SU-DHL-6 (cell line): ENCODE results near the gene AFAP1.

ENCODE experiments used
- H2AFZ ChIP-seq: fragments of 200-600 bp; sonication (generic); 2 replicates; pipeline ENCODE4 v1.6.1; 2014; ENCODE audit warnings: low read depth, mild to moderate bottlenecking, moderate library complexity, mixed read lengths, antibody characterized with exemption, low read length; ENCODE audit not compliant: severe bottlenecking
- H3F3A ChIP-seq: fragments of 200-600 bp; shearing (Covaris generic); 2 replicates; pipeline ENCODE4 v1.6.0; 2016; ENCODE audit warnings: antibody characterized with exemption, mild to moderate bottlenecking; ENCODE audit not compliant: insufficient read depth
- H3K27ac ChIP-seq: fragments of 200-600 bp; sonication (generic); 2 replicates; pipeline ENCODE4 v1.5.1; 2016; ENCODE audit warnings: low read depth, mild to moderate bottlenecking, low read length, moderate library complexity, mixed read lengths
- H3K27me3 ChIP-seq: fragments of 200-600 bp; sonication (generic), shearing (Covaris generic); 2 replicates; pipeline ENCODE4 v1.6.0; 2014; ENCODE audit warnings: mild to moderate bottlenecking, low read length
- H3K36me3 ChIP-seq: fragments of 200-600 bp; sonication (generic); 2 replicates; pipeline ENCODE4 v1.6.1; 2014; ENCODE audit warnings: mild to moderate bottlenecking, low read length, mixed read lengths
- H3K4me2 ChIP-seq: fragments of 300-600, 200-600 bp; shearing (Covaris generic), sonication (generic); 2 replicates; pipeline ENCODE4 v1.6.0; 2014; ENCODE audit warnings: low read length, low read depth, mild to moderate bottlenecking; ENCODE audit not compliant: poor library complexity, severe bottlenecking
- H3K4me3 ChIP-seq: fragments of 200-600 bp; sonication (generic); 2 replicates; pipeline ENCODE4 v1.5.1; 2014; ENCODE audit warnings: antibody characterized with exemption, low read length, mild to moderate bottlenecking, mixed read lengths; ENCODE audit not compliant: insufficient read depth, poor library complexity, severe bottlenecking
- H3K79me2 ChIP-seq: fragments of 200-600 bp; sonication (generic); 2 replicates; pipeline ENCODE4 v1.6.1; 2014; ENCODE audit warnings: mild to moderate bottlenecking, low read length, moderate library complexity; ENCODE audit not compliant: insufficient read depth
- H3K9ac ChIP-seq: fragments of 200-600 bp; sonication (generic); 2 replicates; pipeline ENCODE4 v1.7.0; 2014; ENCODE audit warnings: mild to moderate bottlenecking, low read length
- H3K9me2 ChIP-seq: fragments of 200-600 bp; sonication (generic); replicated peaks from 2 replicates; pipeline ENCODE4 v1.6.1; 2014; ENCODE audit warnings: low read length; ENCODE audit not compliant: insufficient read depth
- H3K9me3 ChIP-seq: fragments of 200-600 bp; sonication (generic); 2 replicates; pipeline ENCODE4 v1.6.1; 2014; ENCODE audit warnings: low read length, mixed read lengths; ENCODE audit not compliant: insufficient read depth
- H4K20me1 ChIP-seq: fragments of 200-600 bp; sonication (generic); 2 replicates; pipeline ENCODE4 v1.6.1; 2014; ENCODE audit warnings: low read depth, mild to moderate bottlenecking, antibody characterized with exemption, low read length, moderate library complexity, mixed read lengths
- EZH2phosphoT487 ChIP-seq: fragments of 200-600 bp; sonication (generic), shearing (Covaris generic); conservative IDR thresholded peaks from 2 replicates; pipeline ENCODE4 v1.6.1; 2018; ENCODE audit warnings: mild to moderate bottlenecking, antibody characterized with exemption, low read length, moderate library complexity, mixed read lengths
- TF ChIP-seq, protein P1 (sequence below): fragments of 200-600 bp; sonication (generic); IDR thresholded peaks from one replicate; pipeline ENCODE4 v1.5.1; 2017; ENCODE audit warnings: antibody characterized with exemption, mild to moderate bottlenecking, low read length, moderate library complexity; ENCODE audit not compliant: insufficient read depth, poor library complexity, severe bottlenecking

AFAP1 gene

DNA sequence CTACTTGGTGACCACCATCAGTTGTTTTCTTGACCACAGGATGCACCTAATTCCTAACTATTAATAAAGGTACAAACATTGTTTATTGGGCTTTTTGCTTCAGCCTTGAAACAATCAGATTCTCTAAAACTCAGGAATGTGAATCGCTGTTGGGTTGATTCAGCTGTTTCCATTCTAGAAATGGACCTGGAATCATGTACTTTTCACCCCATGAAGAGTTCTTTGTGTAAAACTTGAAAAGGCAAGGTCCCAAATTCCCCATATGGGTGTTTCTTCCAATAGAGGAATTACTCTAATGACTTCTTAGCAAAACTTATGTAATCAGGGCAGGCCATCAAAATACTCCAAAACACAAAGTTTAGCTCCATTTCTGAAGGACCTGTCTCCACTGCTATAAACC, 7.4 kb downstream of the AFAP1 start:
- Histone ChIP-seq H3K36me3 (no peaks in the 10 kb centered on the region), H3K79me2 (no peaks in the 10 kb centered on the region), H2AFZ (no peak overlapping the region), H3K4me3 (no peak overlapping the region), H4K20me1 (no peaks in the 10 kb centered on the region), H3K27ac (no peak overlapping the region), H3F3A (no peaks in the 10 kb centered on the region), H3K27me3 (no peaks in the 10 kb centered on the region), H3K9ac (no peak overlapping the region), H3K9me3 (no peaks in the 10 kb centered on the region), H3K4me2 (no peak overlapping the region), H3K9me2 (no peaks in the 10 kb centered on the region)
- TF ChIP-seq, protein P1, sequence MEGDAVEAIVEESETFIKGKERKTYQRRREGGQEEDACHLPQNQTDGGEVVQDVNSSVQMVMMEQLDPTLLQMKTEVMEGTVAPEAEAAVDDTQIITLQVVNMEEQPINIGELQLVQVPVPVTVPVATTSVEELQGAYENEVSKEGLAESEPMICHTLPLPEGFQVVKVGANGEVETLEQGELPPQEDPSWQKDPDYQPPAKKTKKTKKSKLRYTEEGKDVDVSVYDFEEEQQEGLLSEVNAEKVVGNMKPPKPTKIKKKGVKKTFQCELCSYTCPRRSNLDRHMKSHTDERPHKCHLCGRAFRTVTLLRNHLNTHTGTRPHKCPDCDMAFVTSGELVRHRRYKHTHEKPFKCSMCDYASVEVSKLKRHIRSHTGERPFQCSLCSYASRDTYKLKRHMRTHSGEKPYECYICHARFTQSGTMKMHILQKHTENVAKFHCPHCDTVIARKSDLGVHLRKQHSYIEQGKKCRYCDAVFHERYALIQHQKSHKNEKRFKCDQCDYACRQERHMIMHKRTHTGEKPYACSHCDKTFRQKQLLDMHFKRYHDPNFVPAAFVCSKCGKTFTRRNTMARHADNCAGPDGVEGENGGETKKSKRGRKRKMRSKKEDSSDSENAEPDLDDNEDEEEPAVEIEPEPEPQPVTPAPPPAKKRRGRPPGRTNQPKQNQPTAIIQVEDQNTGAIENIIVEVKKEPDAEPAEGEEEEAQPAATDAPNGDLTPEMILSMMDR, result no peak
- no peak for TF ChIP-seq EZH2phosphoT487

DNA sequence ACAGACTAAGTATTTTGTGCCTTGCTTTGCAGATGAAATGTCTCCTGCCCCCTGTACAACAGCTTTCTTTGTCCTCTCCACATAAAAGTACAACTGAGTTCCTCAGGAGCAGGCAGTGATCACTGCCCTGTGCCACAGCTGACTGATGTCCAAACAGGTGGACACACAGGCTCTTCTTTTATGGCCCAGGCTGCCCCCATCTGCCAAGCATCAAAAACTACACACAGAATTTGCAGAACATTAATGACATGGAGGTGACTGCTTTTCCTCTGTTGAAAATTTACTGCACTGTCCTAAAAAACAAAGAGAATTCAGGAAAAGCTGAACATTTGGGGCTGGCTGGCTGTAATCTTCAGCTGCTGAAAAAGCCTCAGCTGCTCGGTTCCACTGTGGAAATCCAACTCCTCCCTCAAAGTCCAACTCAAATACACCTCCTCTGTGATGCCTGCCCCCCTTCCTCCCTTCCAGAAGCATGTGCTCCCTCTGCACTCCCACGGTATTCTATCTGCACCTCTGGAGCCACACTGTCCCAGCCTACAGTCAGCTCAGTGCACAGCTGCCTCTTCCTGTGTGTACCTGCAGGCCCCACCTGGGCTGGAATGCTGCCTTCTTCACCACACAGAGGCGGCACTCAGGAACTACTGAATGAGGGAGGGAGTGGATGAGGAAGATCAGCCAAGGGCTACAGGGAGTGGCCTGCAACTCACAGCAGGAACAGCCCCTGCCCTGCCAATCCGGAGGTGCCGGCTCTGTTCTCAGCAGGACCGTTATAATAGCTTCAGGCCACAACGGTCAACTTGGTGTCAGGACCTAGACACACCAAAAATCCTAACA, 10.3 kb downstream of the AFAP1 start:
- H3K9ac ChIP-seq, result no peak overlapping the region
- no peaks in the 10 kb centered on the region for H4K20me1 ChIP-seq
- no peaks in the 10 kb centered on the region for H3K9me3 ChIP-seq
- H2AFZ ChIP-seq, result no peak overlapping the region
- H3K27ac ChIP-seq, result no peak overlapping the region
- no peak for TF ChIP-seq EZH2phosphoT487
- TF ChIP-seq, protein P1, result no peak
- no peaks in the 10 kb centered on the region; the same call in 1 of the 2 replicates for H3K27me3 ChIP-seq
- H3K4me3 ChIP-seq, result no peak overlapping the region
- no peaks in the 10 kb centered on the region for H3K36me3 ChIP-seq
- no peaks in the 10 kb centered on the region for H3F3A ChIP-seq
- H3K4me2 ChIP-seq, result no peak overlapping the region
- H3K9me2 ChIP-seq, result no peaks in the 10 kb centered on the region
- H3K79me2 ChIP-seq, result no peaks in the 10 kb centered on the region

DNA sequence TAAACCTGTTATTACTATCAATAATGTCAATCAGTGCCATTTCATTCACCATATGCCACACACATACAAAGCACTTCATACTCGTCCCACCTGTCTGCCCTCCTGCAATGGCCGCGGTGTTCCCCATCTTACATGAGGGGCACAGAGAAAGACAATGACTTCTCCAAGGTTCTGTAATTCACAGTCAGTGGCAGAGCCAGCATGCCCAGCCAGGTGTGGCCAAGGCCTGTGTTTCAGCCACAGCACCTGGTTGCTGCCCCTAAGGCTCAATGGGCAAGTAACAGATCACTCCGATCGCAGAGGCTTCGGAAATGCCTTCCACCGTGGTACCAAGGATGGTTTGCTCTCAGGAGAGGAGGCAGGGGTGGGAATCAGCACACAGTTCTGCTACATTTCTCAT, 10.9 kb downstream of the AFAP1 start:
- no peaks in the 10 kb centered on the region for H3K9me3 ChIP-seq
- H2AFZ ChIP-seq, result no peak overlapping the region
- TF ChIP-seq, protein P1, result no peak
- no peak for TF ChIP-seq EZH2phosphoT487
- H4K20me1 ChIP-seq, result no peaks in the 10 kb centered on the region
- H3K36me3 ChIP-seq, result no peaks in the 10 kb centered on the region
- H3K9me2 ChIP-seq, result no peaks in the 10 kb centered on the region
- no peaks in the 10 kb centered on the region; the same call in 1 of the 2 replicates for H3K27me3 ChIP-seq
- no peaks in the 10 kb centered on the region for H3K79me2 ChIP-seq
- no peak overlapping the region for H3K9ac ChIP-seq
- H3K4me2 ChIP-seq, result no peak overlapping the region
- no peak overlapping the region for H3K4me3 ChIP-seq
- H3K27ac ChIP-seq, result no peak overlapping the region
- H3F3A ChIP-seq, result no peaks in the 10 kb centered on the region
